NCI-H526 (cell line): Measurements from ENCODE around the gene SMG9.

Experiments
- DNase-seq, 2 experiments: peaks; one replicate each; lab custom pipeline; 2025; lab: John Stamatoyannopoulos, UW

SMG9 gene

GRCh38 chr19:43754503-43755255, at the start of gene SMG9:
Gene SMG9, minus strand, starts transcription at chr19:43754962. Its CDS starts 4,221 bp downstream, at chr19:43750741.
- peak; percentile 96 to 99 for DNase-seq

- peak in 1 of 2 experiments; percentile 5 for DNase-seq
Observed at GRCh38 chr19:43804432-43804831, 49.7 kb upstream of the SMG9 start.

- no peak for DNase-seq
Observed at GRCh38 chr19:43802216-43802951, 47.6 kb upstream of the SMG9 start, which contains the start of gene LYPD5. Gene LYPD5, minus strand, starts transcription at chr19:43802447. Its CDS starts 67 bp downstream, at chr19:43802380.

GRCh38 chr19:43799502-43800142, 44.9 kb upstream of the SMG9 start:
- peak in 1 of 2 experiments; percentile 11 for DNase-seq

DNA sequence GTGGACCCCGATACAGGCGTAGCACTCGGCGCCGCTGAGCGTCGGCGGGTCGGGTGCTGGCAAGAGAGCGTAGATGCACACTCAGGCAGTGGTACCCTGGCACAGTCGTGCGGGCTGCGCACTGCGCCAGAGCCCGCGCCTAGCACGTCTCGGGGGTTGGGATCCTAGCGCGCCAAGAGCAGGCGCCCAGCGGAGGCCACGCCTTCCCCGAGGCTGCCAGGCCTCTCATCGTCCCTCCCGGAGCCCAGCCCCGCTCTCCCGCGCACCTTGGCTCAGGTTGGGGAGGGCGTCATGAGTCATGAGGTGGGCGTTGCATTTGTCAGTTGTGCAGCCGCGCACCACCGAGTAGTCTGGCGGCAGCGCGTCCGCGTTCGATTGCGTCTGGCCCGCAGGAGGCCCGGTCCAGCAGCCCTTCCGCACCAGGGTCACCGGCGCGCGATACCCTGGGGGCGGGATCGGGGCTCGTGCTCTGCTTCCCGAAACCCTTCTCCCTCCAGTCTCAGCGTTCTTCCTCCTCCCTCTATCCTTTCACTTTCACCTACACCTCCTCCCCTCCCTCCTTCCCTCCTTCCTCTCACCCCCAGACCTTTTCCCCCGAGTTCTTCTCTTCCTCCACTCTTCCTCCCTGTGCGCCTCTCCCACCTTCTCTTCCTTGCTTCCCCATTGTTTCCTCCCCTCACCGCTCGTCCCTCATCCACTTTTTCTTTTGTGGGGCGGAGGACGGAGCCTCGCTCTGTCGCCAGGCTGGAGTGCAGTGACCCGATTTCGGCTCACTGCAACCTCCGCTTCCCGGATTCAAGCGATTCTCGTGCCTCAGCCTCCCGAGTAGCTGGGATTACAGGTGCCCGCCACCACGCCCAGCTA, 44.0 kb upstream of the SMG9 start:
- peak; percentile 43 to 80 for DNase-seq

- no peak for DNase-seq
Observed at GRCh38 chr19:43798026-43798545, 43.3 kb upstream of the SMG9 start.

DNA sequence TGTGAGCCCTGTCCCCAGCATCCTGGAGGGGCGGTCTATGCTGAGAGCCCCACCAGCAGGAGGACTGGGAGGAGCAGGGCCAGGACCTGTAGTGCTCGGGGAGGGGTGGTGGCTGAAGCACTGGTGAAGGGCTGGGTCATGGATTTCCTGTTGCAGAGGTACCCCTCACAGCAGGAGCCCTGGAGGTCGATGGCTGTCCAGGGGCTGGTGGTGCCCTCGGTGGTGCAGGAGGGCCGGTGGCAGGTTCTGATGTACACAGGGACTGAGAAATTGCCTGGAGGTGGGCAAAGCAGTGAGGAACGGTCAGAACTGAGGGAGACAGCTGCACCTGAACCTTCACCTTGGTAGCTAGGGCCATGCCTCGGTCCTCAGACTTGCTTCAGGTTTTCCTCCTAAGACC, 42.8 kb upstream of the SMG9 start:
- no peak for DNase-seq

DNA sequence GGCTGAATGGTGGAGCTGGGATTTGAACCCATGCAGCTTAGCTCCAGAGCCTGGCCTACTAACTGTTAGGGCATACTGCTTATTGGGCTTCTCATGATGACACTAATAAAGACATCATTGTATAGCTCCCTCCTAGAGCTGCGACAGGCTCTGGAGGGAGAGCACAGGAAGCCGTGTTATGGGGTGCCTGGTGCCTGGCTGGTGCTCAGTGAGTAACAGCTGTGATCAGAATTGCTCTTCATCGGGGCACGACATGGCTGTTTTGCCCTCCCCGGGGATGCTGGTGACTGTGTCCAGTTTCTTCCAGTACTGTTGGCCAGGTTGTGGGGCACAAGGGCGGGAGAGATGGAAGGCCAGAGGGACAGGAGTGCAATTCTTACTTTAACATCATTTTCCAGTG, 42.4 kb upstream of the SMG9 start:
- no peak for DNase-seq

DNA sequence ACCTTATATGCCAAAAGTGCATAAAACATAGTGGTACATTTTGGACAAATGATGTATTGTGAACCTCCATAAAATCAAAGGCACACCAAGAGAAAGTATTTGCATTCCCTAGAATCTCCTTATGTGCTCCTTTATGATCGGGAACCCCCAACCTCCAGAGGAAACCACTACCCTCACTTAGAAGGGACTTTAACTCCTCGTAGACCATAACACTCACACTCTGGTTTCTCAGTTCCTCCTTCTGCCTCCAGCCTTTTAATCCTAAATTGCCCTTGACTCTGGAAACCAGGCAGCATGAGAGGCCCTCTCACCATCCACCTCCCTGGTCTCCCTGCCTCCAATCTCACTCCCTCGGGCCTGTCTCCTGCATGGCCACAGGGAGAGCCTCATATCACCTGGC, 35.8 kb upstream of the SMG9 start:
- no peak for DNase-seq

DNA sequence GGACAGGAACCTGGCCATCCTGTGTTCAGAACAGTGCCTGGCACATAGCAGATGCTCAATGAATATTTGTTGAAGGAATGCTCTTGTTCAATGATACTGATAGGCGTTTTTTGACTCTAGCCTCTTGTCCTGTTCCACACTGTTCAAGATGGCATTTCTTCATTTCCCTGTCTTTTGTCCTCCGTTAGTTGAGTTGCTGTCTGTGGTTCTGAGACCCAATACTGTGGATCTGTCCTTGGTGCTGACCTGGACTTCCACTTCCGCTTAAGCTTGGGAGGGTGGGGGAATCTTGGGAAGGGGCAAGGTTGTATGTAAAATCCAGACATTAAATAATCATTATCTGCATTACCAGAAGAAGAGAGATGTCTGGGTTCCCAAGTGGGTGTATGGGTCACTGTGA, 34.3 kb upstream of the SMG9 start:
- no peak for DNase-seq

DNA sequence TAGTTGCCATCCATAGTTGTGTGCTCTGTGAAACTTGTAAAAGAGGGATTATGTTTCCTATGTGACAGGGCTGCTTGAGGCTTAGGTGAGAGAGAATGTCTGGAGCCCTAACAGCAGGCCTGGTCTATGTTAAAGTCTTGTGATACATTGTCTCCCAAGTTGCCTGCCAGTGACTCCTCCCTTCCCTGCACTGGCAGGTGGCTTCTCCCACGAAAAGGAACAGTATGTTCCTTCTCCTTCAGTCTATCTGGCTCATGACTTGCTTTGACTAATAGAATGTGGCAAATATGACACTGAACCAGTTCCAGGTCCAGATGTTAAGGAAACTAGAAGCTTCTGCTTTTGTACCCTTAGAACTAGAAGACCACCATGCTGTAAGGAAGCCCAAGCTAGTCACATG, 31.9 kb upstream of the SMG9 start:
- no peak for DNase-seq

DNA sequence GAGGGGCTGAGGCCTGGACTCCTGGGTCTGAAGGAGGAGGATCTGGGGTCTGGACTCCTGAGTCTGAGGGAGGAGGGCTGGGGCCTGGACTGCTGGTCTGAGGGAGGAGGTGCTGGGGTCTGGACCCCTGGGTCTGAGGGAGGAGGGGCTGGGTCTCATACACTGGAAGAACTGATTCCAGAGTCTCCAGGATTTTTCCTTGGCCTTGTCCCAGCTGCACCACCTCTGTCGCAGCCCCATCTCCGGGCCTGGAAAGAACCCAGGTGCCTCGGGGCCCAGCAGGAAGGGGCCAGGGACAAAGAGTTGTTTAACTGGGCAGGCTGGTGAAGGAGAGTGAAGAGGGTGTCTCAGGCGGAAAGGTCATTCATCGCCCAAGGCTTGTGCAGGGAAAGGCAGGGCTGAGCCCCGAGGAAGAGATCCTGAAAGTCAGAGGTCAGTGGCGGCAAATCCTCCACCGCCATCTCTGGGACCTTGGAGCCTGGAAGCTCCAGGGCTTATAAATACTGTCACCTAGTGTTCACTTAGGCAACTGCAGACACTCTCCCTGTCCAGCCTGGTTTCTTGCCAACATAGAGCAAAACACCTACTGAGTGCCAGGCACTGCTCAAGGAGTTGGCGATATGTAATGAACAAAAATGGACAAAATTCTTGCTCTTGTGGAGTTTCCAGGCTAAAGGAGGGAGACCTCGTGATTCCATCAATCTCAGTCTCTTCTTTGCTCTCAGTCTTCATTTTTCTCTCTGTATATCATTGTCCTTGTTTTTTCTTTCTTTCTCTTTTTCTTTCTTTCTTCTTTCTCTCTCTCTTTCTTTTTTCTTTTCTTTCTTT, 30.4 kb upstream of the SMG9 start:
- DNase-seq = peak; percentile 63 to 85

DNA sequence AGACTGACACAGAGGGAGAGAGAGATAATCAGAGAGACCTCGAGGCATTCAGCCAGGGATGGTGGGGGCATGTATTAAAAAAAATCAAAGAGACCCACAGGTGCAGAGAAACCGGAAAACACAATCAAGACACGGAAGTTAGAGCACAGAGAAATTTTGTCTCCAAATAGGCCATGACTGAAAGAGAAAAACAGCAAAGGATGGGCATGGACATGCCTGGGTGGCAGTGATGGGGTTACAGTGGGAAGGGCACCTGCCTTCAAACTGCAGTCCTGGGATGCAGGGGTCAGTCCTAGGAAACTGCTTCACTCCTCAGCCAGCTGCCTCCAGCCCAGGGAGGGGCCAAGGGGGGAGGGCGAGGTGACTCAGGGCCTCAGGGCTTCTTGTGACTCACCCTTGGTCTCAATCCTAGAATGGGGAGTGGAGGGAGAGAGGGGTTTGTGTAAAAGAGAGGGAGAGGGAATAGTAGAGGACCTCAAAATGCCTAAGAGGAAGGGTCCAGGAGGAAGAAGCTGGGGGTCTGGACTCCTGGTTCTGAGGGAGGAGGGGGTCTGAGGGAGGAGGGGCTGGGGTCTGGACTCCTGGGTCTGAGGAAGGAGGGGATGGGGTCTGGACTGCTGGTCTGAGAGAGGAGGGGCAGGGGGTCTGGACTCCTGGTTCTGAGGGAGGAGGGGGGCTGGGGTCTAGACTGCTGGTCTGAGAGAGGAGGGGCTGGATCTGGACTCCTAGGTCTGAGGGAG, 29.6 kb upstream of the SMG9 start:
- DNase-seq = no peak

DNA sequence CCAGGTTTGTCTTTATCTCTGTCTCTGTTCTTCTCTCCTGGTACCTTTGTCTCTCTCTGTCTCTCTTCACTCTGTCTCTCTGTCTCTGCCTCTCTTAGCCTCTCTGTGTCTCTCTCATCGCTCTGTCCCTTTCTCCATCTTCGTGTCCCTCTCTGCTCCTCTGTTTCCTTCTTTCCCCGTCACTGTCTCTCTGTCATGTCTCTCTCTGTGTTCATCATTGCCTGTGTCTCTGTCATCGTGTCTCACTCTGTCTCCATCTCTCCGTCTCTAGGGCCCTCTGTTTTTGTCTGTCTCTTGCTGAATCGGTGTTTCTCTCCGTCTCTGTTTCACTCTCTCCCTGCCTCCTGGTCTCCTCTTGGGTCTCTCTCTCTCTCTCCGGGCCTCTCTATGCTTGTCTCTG, 28.9 kb upstream of the SMG9 start:
- no peak for DNase-seq

GRCh38 chr19:43782689-43783231, 28.0 kb upstream of the SMG9 start:
- DNase-seq = peak in 1 of 2 experiments; percentile 28

DNA sequence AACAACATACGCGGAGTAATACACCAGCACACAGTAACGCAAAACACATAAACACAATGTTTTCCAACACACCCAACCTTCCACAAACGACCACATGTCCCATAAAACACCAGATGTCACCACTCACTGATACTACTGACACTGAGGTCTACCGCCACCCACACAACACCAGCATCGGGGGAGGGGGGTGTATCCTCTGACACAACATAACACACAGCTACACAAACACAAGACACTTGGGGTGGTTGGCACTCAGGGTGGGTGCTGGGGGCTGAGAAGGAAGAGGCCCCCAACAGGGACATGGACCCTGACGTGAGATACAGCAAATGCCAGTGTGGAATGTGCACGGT, 27.5 kb upstream of the SMG9 start:
- no peak for DNase-seq

DNA sequence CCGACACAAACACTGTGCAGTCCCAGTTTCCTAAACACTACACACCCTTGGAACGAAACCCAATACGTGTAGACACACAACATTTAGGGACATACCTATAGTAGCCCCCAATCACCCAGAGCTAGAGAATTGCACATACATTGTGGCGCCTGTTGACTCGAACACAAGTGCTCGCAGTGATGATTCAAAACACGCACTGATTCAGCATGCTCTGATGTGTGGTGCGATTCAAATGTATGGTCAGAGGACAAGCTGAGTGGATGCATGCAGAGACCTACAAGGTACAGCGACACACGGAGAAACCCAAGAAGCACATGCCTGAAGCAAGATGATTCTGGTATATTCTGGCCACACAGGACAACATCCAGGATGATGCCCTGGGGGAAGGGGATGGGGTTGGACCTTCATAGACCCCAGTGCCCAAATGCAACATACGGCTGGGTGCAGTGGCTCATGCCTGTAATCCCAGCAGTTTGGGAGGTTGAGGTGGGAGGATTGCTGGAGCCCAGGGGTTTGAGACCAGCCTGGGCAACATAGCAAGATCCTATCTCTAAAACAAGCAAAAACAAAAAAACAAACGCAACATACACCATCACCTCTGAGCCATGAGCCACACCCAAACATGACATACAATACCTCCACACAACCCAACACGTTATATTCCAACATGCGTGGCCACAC, 27.0 kb upstream of the SMG9 start:
- DNase-seq = no peak

DNA sequence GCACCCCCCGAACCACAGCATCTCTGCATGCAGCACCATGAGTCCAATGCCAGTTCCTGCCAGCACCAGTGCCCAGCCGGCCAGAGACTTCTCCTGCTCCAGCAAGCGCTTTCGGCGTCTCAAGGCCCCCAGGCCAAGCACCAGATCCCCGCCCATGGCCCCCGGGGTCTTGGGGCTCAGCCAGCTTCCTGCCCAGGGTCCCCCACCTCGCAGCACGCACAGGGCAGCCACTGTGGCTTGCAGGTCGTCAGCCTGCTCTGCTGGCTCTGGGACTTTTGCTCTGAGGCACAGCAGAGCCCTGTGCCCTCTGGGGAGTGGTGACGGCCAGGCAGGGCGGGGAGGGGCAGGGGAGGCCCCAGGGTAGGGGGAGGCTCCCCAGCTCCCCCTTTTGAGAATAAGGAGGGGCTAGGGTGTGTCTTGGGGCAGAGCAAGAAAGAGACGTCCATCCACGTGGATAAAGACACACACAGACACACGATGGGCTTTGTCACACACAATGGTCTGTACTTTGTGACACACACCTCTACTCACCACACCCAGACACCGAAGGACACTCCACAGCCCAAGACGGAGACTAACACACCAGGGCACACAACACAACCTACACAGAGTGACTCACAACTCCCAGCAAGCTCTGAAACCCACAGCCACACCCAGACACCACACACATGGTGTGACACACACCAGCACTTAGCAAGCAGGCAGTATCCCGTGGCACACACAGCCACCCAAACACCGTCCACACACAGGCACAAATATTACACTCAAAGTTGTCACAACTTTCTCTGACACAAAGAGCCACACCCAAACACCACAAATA, 26.2 kb upstream of the SMG9 start, which contains the start of gene KCNN4:
TSS of gene KCNN4 (minus strand) at position 268 of the 820 bp plus-strand sequence. CDS start at position 156, 112 bp downstream.
- peak in 1 of 2 experiments; percentile 28 for DNase-seq
